ENCODE measurements around the gene B3GNT8. TPM values are rescaled to one million over a fixed set of nuclear protein-coding genes. Genes with fewer than 3 reads are reported as not detected.
"Not testable (repeated sequence)": the region's sequence is repeated elsewhere in the genome, so short reads cannot be mapped to it uniquely, and the experiment has no call there.

B3GNT8 gene
- total RNA-seq, 1 experiment from 2014 or later = not detected

- H3K9me2 ChIP-seq (replicated peaks; ENCODE audit: insufficient read depth, low read length) = no peaks in the 10 kb centered on the region
- peaks cover 18% of the 10 kb centered on the region for H3K79me2 ChIP-seq (ENCODE audit: low read length)
- no peak overlapping the region for H3K27ac ChIP-seq (ENCODE audit: low read length)
- no peak for DNase-seq
- peaks cover 27% of the 10 kb centered on the region for H3K4me1 ChIP-seq (ENCODE audit: low read length)
- H3K4me3 ChIP-seq (ENCODE audit: low read length) = no peak overlapping the region
- H2AFZ ChIP-seq (ENCODE audit: low read length) = no peak overlapping the region
- H3K9me3 ChIP-seq (ENCODE audit: low read length) = no peaks in the 10 kb centered on the region
- H3K36me3 ChIP-seq (ENCODE audit: insufficient read depth, low read length) = no peaks in the 10 kb centered on the region
- no peaks in the 10 kb centered on the region for H4K20me1 ChIP-seq (ENCODE audit: insufficient read depth, low read depth, low read length)
- H3K4me2 ChIP-seq (ENCODE audit: low read depth, low read length, poor library complexity, severe bottlenecking) = no peak overlapping the region
- H3K9ac ChIP-seq (ENCODE audit: low read length) = no peak overlapping the region
- no peaks in the 10 kb centered on the region for H3K27me3 ChIP-seq (ENCODE audit: low read length)
Measured at GRCh38 chr19:41441321-41441945, 14.3 kb upstream of the B3GNT8 start.

GRCh38 chr19:41439441-41440222 is 12.5 kb upstream of the B3GNT8 start, which contains the start of gene DMAC2:
Gene DMAC2, minus strand, starts transcription at chr19:41439912. Its CDS starts 13 bp downstream, at chr19:41439899.
- DNase-seq = peak; percentile 99
- H3K27me3 ChIP-seq (ENCODE audit: low read length) = no peaks in the 10 kb centered on the region
- peak within 1 kb of the TSS; percentile 85 for H3K4me2 ChIP-seq (ENCODE audit: low read depth, low read length, poor library complexity, severe bottlenecking)
- H3K4me1 ChIP-seq (ENCODE audit: low read length) = peaks cover 27% of the 10 kb centered on the region
- peak within 1 kb of the TSS; percentile 86 for H3K4me3 ChIP-seq (ENCODE audit: low read length)
- peaks cover 18% of the 10 kb centered on the region for H3K79me2 ChIP-seq (ENCODE audit: low read length)
- H4K20me1 ChIP-seq (ENCODE audit: insufficient read depth, low read depth, low read length) = no peaks in the 10 kb centered on the region
- no peaks in the 10 kb centered on the region for H3K9me2 ChIP-seq (replicated peaks; ENCODE audit: insufficient read depth, low read length)
- H3K9me3 ChIP-seq (ENCODE audit: low read length) = no peaks in the 10 kb centered on the region
- 0 out of 2 replicates have a peak within 1 kb of the TSS, but pooled peaks have one; percentile 41 for H3K27ac ChIP-seq (ENCODE audit: low read length)
- H3K9ac ChIP-seq (ENCODE audit: low read length) = peak within 1 kb of the TSS; percentile 79
- no peaks in the 10 kb centered on the region for H3K36me3 ChIP-seq (ENCODE audit: insufficient read depth, low read length)
- peak within 1 kb of the TSS; percentile 74; the same call in 1 of the 2 replicates for H2AFZ ChIP-seq (ENCODE audit: low read length)

GRCh38 chr19:41437944-41438574 is 10.9 kb upstream of the B3GNT8 start:
- Histone ChIP-seq H3K4me3 (ENCODE audit: low read length) (no peak overlapping the region), H3K4me1 (ENCODE audit: low read length) (peaks cover 12% of the 10 kb centered on the region), H3K36me3 (ENCODE audit: insufficient read depth, low read length) (peaks cover 5% of the 10 kb centered on the region; the same call in 1 of the 2 replicates), H3K9me3 (ENCODE audit: low read length) (no peaks in the 10 kb centered on the region), H4K20me1 (ENCODE audit: insufficient read depth, low read depth, low read length) (no peaks in the 10 kb centered on the region), H3K27me3 (ENCODE audit: low read length) (no peaks in the 10 kb centered on the region), H2AFZ (ENCODE audit: low read length) (no peak overlapping the region), H3K9me2 (replicated peaks; ENCODE audit: insufficient read depth, low read length) (no peaks in the 10 kb centered on the region), H3K27ac (ENCODE audit: low read length) (no peak overlapping the region), H3K9ac (ENCODE audit: low read length) (no peak overlapping the region), H3K79me2 (ENCODE audit: low read length) (peaks cover 18% of the 10 kb centered on the region), H3K4me2 (ENCODE audit: low read depth, low read length, poor library complexity, severe bottlenecking) (peak overlapping the region; percentile 85)
- DNase-seq = no peak

GRCh38 chr19:41436674-41436951 is 9.4 kb upstream of the B3GNT8 start:
- no peak for DNase-seq
- H3K27ac ChIP-seq (ENCODE audit: low read length) = no peak overlapping the region
- H2AFZ ChIP-seq (ENCODE audit: low read length) = no peak overlapping the region
- H3K36me3 ChIP-seq (ENCODE audit: insufficient read depth, low read length) = peaks cover 8% of the 10 kb centered on the region; the same call in 1 of the 2 replicates
- H3K79me2 ChIP-seq (ENCODE audit: low read length) = peaks cover 18% of the 10 kb centered on the region
- no peaks in the 10 kb centered on the region for H3K9me2 ChIP-seq (replicated peaks; ENCODE audit: insufficient read depth, low read length)
- no peaks in the 10 kb centered on the region for H4K20me1 ChIP-seq (ENCODE audit: insufficient read depth, low read depth, low read length)
- H3K27me3 ChIP-seq (ENCODE audit: low read length) = no peaks in the 10 kb centered on the region
- no peak overlapping the region for H3K4me2 ChIP-seq (ENCODE audit: low read depth, low read length, poor library complexity, severe bottlenecking)
- no peak overlapping the region for H3K4me3 ChIP-seq (ENCODE audit: low read length)
- no peaks in the 10 kb centered on the region for H3K9me3 ChIP-seq (ENCODE audit: low read length)
- H3K4me1 ChIP-seq (ENCODE audit: low read length) = peaks cover 9% of the 10 kb centered on the region
- H3K9ac ChIP-seq (ENCODE audit: low read length) = no peak overlapping the region

GRCh38 chr19:41435936-41436673 is 8.9 kb upstream of the B3GNT8 start:
- H3K9ac ChIP-seq (ENCODE audit: low read length) = no peak overlapping the region
- no peak for DNase-seq
- no peaks in the 10 kb centered on the region for H4K20me1 ChIP-seq (ENCODE audit: insufficient read depth, low read depth, low read length)
- no peak overlapping the region for H3K4me3 ChIP-seq (ENCODE audit: low read length)
- H3K27ac ChIP-seq (ENCODE audit: low read length) = no peak overlapping the region
- H2AFZ ChIP-seq (ENCODE audit: low read length) = no peak overlapping the region
- peaks cover 18% of the 10 kb centered on the region for H3K79me2 ChIP-seq (ENCODE audit: low read length)
- H3K9me3 ChIP-seq (ENCODE audit: low read length) = no peaks in the 10 kb centered on the region
- H3K27me3 ChIP-seq (ENCODE audit: low read length) = no peaks in the 10 kb centered on the region
- no peaks in the 10 kb centered on the region for H3K9me2 ChIP-seq (replicated peaks; ENCODE audit: insufficient read depth, low read length)
- peaks cover 9% of the 10 kb centered on the region for H3K4me1 ChIP-seq (ENCODE audit: low read length)
- no peak overlapping the region for H3K4me2 ChIP-seq (ENCODE audit: low read depth, low read length, poor library complexity, severe bottlenecking)
- peaks cover 8% of the 10 kb centered on the region; the same call in 1 of the 2 replicates for H3K36me3 ChIP-seq (ENCODE audit: insufficient read depth, low read length)

DNA sequence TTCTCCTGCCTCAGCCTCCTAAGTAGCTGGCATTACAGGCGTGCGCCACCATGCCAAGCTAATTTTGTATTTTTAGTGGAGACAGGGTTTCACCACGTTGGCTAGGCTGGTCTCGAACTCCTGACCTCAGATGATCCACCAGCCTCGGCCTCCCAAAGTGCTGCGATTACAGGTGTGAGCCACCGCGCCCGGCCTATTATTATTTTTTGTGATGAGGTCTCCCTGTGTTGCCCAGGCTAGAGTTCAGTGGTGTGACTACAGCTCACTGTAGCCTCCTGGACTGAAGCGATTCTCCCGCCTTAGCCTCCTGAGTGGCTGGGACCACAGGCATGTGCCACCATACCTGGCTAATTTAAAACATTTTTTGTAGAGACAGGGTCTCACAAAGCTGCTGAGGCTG is 8.2 kb upstream of the B3GNT8 start:
- not testable (repeated sequence) for H3K9me3 ChIP-seq (ENCODE audit: low read length); H3K4me3 ChIP-seq (ENCODE audit: low read length); H3K27ac ChIP-seq (ENCODE audit: low read length); H3K9ac ChIP-seq (ENCODE audit: low read length); H4K20me1 ChIP-seq (ENCODE audit: insufficient read depth, low read depth, low read length); H3K27me3 ChIP-seq (ENCODE audit: low read length); H3K4me2 ChIP-seq (ENCODE audit: low read depth, low read length, poor library complexity, severe bottlenecking); DNase-seq; H3K9me2 ChIP-seq (replicated peaks; ENCODE audit: insufficient read depth, low read length); H3K36me3 ChIP-seq (ENCODE audit: insufficient read depth, low read length); H2AFZ ChIP-seq (ENCODE audit: low read length); H3K4me1 ChIP-seq (ENCODE audit: low read length)
- H3K79me2 ChIP-seq (ENCODE audit: low read length) = peaks cover 18% of the 10 kb centered on the region

DNA sequence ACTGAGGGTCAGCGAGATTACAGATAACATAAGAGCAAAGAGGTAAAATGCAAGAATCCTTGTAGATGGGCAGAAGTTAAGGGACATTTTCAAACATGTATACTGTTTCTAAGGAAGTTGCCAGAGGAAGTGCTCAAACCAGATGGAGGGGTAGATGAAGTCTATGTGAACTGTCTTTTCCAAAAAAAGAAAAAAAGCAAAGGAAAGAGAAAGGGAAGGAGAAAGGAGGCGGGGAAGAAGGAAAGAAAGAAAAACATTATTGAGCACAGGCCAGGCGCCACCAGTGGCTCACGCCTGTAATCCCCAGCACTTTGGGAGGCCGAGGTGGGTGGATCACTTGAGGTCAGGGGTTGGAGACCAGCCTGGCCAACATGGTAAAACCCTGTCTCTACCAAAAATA is 7.3 kb upstream of the B3GNT8 start:
- Histone ChIP-seq H3K27me3 (ENCODE audit: low read length) (no peaks in the 10 kb centered on the region), H3K9ac (ENCODE audit: low read length) (no peak overlapping the region), H2AFZ (ENCODE audit: low read length) (no peak overlapping the region), H3K79me2 (ENCODE audit: low read length) (peaks cover 18% of the 10 kb centered on the region), H3K4me2 (ENCODE audit: low read depth, low read length, poor library complexity, severe bottlenecking) (no peak overlapping the region), H3K4me3 (ENCODE audit: low read length) (no peak overlapping the region), H3K4me1 (ENCODE audit: low read length) (peaks cover 9% of the 10 kb centered on the region), H3K9me2 (replicated peaks; ENCODE audit: insufficient read depth, low read length) (no peaks in the 10 kb centered on the region), H3K27ac (ENCODE audit: low read length) (no peak overlapping the region), H3K36me3 (ENCODE audit: insufficient read depth, low read length) (peaks cover 8% of the 10 kb centered on the region; the same call in 1 of the 2 replicates), H4K20me1 (ENCODE audit: insufficient read depth, low read depth, low read length) (no peaks in the 10 kb centered on the region), H3K9me3 (ENCODE audit: low read length) (no peaks in the 10 kb centered on the region)
- peak; percentile 32 for DNase-seq

- Histone ChIP-seq H3K4me2 (ENCODE audit: low read depth, low read length, poor library complexity, severe bottlenecking) (no peak overlapping the region), H3K79me2 (ENCODE audit: low read length) (peaks cover 6% of the 10 kb centered on the region), H2AFZ (ENCODE audit: low read length) (no peak overlapping the region), H3K4me3 (ENCODE audit: low read length) (no peak overlapping the region), H3K36me3 (ENCODE audit: insufficient read depth, low read length) (peaks cover 8% of the 10 kb centered on the region; the same call in 1 of the 2 replicates), H3K9me3 (ENCODE audit: low read length) (no peaks in the 10 kb centered on the region), H4K20me1 (ENCODE audit: insufficient read depth, low read depth, low read length) (no peaks in the 10 kb centered on the region), H3K27ac (ENCODE audit: low read length) (no peak overlapping the region), H3K9me2 (replicated peaks; ENCODE audit: insufficient read depth, low read length) (no peaks in the 10 kb centered on the region), H3K27me3 (ENCODE audit: low read length) (no peaks in the 10 kb centered on the region), H3K4me1 (ENCODE audit: low read length) (peaks cover 4% of the 10 kb centered on the region), H3K9ac (ENCODE audit: low read length) (no peak overlapping the region)
- peak; percentile 37 for DNase-seq
Measured at GRCh38 chr19:41433171-41433570, 6.0 kb upstream of the B3GNT8 start.

All from Karpas-422 (cell line).